Measurements from ENCODE around the gene LGALSL. TPM values are rescaled to one million over a fixed set of nuclear protein-coding genes. Genes with fewer than 3 reads are reported as not detected.

LGALSL gene
- total RNA-seq, 1 experiment from 2014 or later = 14.2 TPM

- RAD21 ChIA-PET (ENCODE audit: low non-redundant PET in 1 of 2, low total read pairs in 2 of 2, uncharacterized antibody in 2 of 2, unreplicated experiment in 2 of 2) = no interaction called here
- intact Hi-C loops (cut with micrococcal nuclease) = no loop called here
- H4K20me1 ChIP-seq (ENCODE audit: insufficient read depth) = no peaks in the 10 kb centered on the region
- TF ChIP-seq ELF1 (IDR thresholded peaks at IDR 0.05; ENCODE audit: borderline replicate concordance, low read depth) (no peak), YY1 (IDR thresholded peaks at IDR 0.05; ENCODE audit: extremely low read depth, insufficient replicate concordance, low read depth, low read length) (no peak), CBX3 (IDR thresholded peaks at IDR 0.05; ENCODE audit: low read depth) (no peak), FOSL1 (IDR thresholded peaks at IDR 0.05; ENCODE audit: low read depth) (no peak), EGR1 (IDR thresholded peaks at IDR 0.05; ENCODE audit: low read depth) (no peak), EZH2 (IDR thresholded peaks at IDR 0.05) (no peak), ZBTB33 (IDR thresholded peaks at IDR 0.05; ENCODE audit: extremely low read depth, insufficient replicate concordance, low read length) (no peak), CTCF (IDR thresholded peaks at IDR 0.05 in 2 of 3, conservative IDR thresholded peaks at IDR 0.05 in 1 of 3; ENCODE audit: borderline replicate concordance in 1 of 3, insufficient read depth in 1 of 3, low read depth in 2 of 3, low read length in 2 of 3) (no peak), ZNF274 (IDR thresholded peaks at IDR 0.05; ENCODE audit: low read depth, low read length) (no peak), SRF (IDR thresholded peaks at IDR 0.05; ENCODE audit: low read depth) (no peak), POLR2AphosphoS5 (IDR thresholded peaks at IDR 0.05; ENCODE audit: low read depth, low read length) (no peak), SIN3A (IDR thresholded peaks at IDR 0.05; ENCODE audit: low read depth) (no peak), JUND (IDR thresholded peaks at IDR 0.05) (no peak), TCF7L2 (IDR thresholded peaks at IDR 0.05; ENCODE audit: borderline replicate concordance, extremely low read depth, insufficient read depth, insufficient read length) (no peak), CEBPB (IDR thresholded peaks at IDR 0.05; ENCODE audit: low read depth) (no peak), SP1 (IDR thresholded peaks at IDR 0.05; ENCODE audit: low read depth) (no peak), EZH2phosphoT487 (IDR thresholded peaks at IDR 0.05; ENCODE audit: borderline replicate concordance) (no peak), RAD21 (IDR thresholded peaks at IDR 0.05; ENCODE audit: low read depth) (no peak)
- TF ChIP-seq, protein P1, sequence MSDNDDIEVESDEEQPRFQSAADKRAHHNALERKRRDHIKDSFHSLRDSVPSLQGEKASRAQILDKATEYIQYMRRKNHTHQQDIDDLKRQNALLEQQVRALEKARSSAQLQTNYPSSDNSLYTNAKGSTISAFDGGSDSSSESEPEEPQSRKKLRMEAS (IDR thresholded peaks at IDR 0.05) = no peak
- TF ChIP-seq, protein P2, sequence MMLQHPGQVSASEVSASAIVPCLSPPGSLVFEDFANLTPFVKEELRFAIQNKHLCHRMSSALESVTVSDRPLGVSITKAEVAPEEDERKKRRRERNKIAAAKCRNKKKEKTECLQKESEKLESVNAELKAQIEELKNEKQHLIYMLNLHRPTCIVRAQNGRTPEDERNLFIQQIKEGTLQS (IDR thresholded peaks at IDR 0.05) = no peak
- no peak for ATAC-seq
- POLR2A ChIA-PET = no interaction called here
- CTCF ChIA-PET = interaction anchor here (0.8 kb wide), 1 partner anchor 108 kb away, joined by 3 read pairs; no protein-coding TSS in a partner anchor
- H3K79me2 ChIP-seq (ENCODE audit: insufficient read depth, low read length) = no peaks in the 10 kb centered on the region
- H3K4me2 ChIP-seq (ENCODE audit: low read length) = no peak overlapping the region
- no peaks in the 10 kb centered on the region for H3K9me3 ChIP-seq (ENCODE audit: control insufficient read depth in 1 of 2, insufficient read depth in 1 of 2, low read depth in 1 of 2, low read length in 2 of 2)
- no TSS peak for BruUV-seq (replicated peaks)
- H3K27ac ChIP-seq (ENCODE audit: low read depth, low read length) = no peak overlapping the region
- no peak overlapping the region for H3K4me3 ChIP-seq (replicated peaks in 1 of 2; ENCODE audit: low read depth in 1 of 2, low read length in 2 of 2)
- no peak overlapping the region for H2AFZ ChIP-seq (ENCODE audit: low read depth, low read length, poor library complexity, severe bottlenecking)
- no peaks in the 10 kb centered on the region for H3K4me1 ChIP-seq (ENCODE audit: control insufficient read depth in 1 of 2, insufficient read depth in 2 of 2, low read length in 2 of 2)
- no peaks in the 10 kb centered on the region for H3K9me2 ChIP-seq (ENCODE audit: insufficient read depth)
- no peak for DNase-seq (ENCODE audit: low read depth, low spot score)
- H3K36me3 ChIP-seq (ENCODE audit: control insufficient read depth in 1 of 2, insufficient read depth in 2 of 2, low read length in 2 of 2) = no peaks in the 10 kb centered on the region
- no peak overlapping the region for H3K9ac ChIP-seq (ENCODE audit: low read length)
- peaks cover 9% of the 10 kb centered on the region; the same call in 1 of the 2 replicates for H3K27me3 ChIP-seq (ENCODE audit: insufficient read depth, low read length)
Observed at GRCh38 chr2:64414736-64415435, 39.1 kb upstream of the LGALSL start.

Measured in HCT116 (cell line).